Measurements from ENCODE around the gene EPHA10. TPM values are rescaled to one million over a fixed set of nuclear protein-coding genes. Genes with fewer than 3 reads are reported as not detected.

Gene EPHA10
- total RNA-seq, 6 donors from 2014 or later, result 0.76 to 1.7 (median 0.92) TPM; not detected in 2

DNA sequence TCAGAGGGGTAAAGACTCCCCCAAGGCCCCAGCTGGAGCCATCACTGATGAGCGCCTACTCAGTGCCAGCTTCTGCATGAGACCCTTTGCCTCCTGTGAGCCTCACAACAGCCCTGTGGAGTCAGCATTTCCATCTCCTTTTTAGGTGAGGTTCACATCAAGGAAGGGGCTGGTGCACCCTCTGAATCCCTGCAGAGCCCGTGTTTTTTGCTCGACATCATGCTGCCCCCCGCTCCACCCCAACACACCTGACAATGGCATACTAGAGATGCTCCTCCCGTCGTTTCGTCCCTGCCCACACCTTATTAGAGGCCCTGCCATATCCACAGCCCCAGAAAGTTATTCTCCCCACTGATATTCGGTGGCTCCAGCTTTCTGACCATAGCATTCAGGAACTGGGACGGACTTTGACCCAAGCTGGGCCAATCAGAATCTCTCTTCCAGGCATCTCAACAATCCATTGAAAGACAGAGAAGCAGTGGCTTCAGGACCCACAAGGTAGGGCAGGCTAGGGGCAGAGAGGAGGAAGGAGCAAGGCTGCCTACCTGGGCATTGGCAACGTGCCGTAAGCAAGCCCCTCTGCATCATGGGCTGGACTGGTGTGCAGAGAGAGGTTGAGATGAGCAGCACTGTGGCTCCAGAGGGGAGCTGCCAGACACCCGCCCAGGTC lies 32.7 kb downstream of the EPHA10 start:
- Histone ChIP-seq H3K27ac (no peak overlapping the region), H3K4me3 (no peak overlapping the region), H3K36me3 (no peaks in the 10 kb centered on the region), H3K4me1 (no peaks in the 10 kb centered on the region), H3K9me3 (no peaks in the 10 kb centered on the region), H3K27me3 (peaks cover 0 to 8% (median 0%) of the 10 kb centered on the region in 4 donors)
- no peak for TF ChIP-seq POLR2AphosphoS5 (IDR thresholded peaks at IDR 0.05)
- no peak for TF ChIP-seq POLR2A (IDR thresholded peaks at IDR 0.05)
- TF ChIP-seq EP300 (IDR thresholded peaks at IDR 0.05), result no peak
- TF ChIP-seq CTCF (IDR thresholded peaks at IDR 0.05), result no peak
- no peak for DNase-seq
- no peak for ATAC-seq (ENCODE audit: low FRiP score in 2 of 2)
- 82 to 84% methylated on average over 10 to 11 of the region's 12 CpGs for WGBS, 2 donors

DNA sequence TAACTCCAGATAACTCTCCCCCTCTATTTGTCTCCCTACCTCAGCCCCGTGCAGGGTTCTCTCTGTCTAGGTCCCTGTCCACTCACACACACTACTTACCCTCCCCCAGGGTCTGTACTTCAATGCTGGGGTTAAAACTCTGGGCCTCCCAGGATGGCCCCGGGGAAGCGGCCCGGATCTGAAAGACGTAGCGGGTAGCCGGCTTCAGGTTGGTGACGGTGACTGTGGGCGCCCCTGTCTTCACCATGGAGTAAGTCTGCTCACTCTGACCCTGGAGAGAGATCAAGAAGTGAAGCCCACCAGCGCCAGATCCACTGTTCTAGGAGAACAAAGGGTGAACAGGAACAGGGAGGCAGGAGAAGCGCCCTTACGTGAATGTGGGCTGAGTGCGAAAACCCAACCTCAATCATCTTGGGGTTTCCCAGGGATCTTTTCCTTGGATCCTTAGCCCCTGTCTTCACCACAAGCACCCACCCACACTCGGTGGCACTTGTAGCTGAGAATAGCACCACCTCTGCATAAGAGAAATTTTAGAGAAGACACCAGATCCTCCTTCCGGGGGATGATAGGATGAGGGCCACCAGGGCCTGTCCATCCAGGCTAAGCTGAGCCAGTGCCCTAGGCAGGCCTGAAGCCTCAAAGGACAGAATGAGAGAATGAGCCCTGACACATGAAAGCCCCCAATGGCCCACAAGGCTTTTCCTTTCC lies 33.5 kb downstream of the EPHA10 start:
- Histone ChIP-seq H3K27me3 (peaks cover 0 to 8% (median 0%) of the 10 kb centered on the region in 4 donors), H3K27ac (no peak overlapping the region), H3K4me3 (no peak overlapping the region), H3K36me3 (no peaks in the 10 kb centered on the region), H3K4me1 (no peaks in the 10 kb centered on the region), H3K9me3 (no peaks in the 10 kb centered on the region)
- TF ChIP-seq POLR2AphosphoS5 (IDR thresholded peaks at IDR 0.05) (no peak), CTCF (IDR thresholded peaks at IDR 0.05) (no peak), POLR2A (IDR thresholded peaks at IDR 0.05) (no peak), EP300 (IDR thresholded peaks at IDR 0.05) (no peak)
- 87% methylated on average over 15 of the region's 15 CpGs for WGBS, 2 donors
- no peak for ATAC-seq (ENCODE audit: low FRiP score in 2 of 2)
- DNase-seq, result no peak

GRCh38 chr1:37730376-37730775 lies 34.5 kb downstream of the EPHA10 start:
- no peaks in the 10 kb centered on the region for H3K36me3 ChIP-seq
- peaks cover 0 to 4% (median 0%) of the 10 kb centered on the region in 4 donors for H3K27me3 ChIP-seq
- 46 to 68% methylated on average over 5 of the region's 5 CpGs for WGBS, 2 donors
- no peak overlapping the region for H3K27ac ChIP-seq
- no peaks in the 10 kb centered on the region for H3K4me1 ChIP-seq
- no peak overlapping the region for H3K4me3 ChIP-seq
- no peaks in the 10 kb centered on the region for H3K9me3 ChIP-seq
- TF ChIP-seq EP300 (IDR thresholded peaks at IDR 0.05) (no peak), POLR2AphosphoS5 (IDR thresholded peaks at IDR 0.05) (no peak), POLR2A (IDR thresholded peaks at IDR 0.05) (no peak)
- DNase-seq (no peak), ATAC-seq (ENCODE audit: low FRiP score in 2 of 2) (no peak)

GRCh38 chr1:37728416-37728815 lies 36.5 kb downstream of the EPHA10 start:
- no peak overlapping the region for H3K27ac ChIP-seq
- H3K4me1 ChIP-seq, result no peaks in the 10 kb centered on the region
- DNase-seq (no peak), ATAC-seq (ENCODE audit: low FRiP score in 2 of 2) (no peak)
- H3K36me3 ChIP-seq, result no peaks in the 10 kb centered on the region
- H3K9me3 ChIP-seq, result no peaks in the 10 kb centered on the region
- H3K27me3 ChIP-seq, result no peaks in the 10 kb centered on the region
- no peak for TF ChIP-seq POLR2AphosphoS5 (IDR thresholded peaks at IDR 0.05)
- no peak for TF ChIP-seq CTCF (IDR thresholded peaks at IDR 0.05)
- TF ChIP-seq POLR2A (IDR thresholded peaks at IDR 0.05), result no peak
- no peak for TF ChIP-seq EP300 (IDR thresholded peaks at IDR 0.05)
- no peak overlapping the region for H3K4me3 ChIP-seq
- 83 to 96% methylated on average over 4 of the region's 4 CpGs for WGBS, 2 donors

DNA sequence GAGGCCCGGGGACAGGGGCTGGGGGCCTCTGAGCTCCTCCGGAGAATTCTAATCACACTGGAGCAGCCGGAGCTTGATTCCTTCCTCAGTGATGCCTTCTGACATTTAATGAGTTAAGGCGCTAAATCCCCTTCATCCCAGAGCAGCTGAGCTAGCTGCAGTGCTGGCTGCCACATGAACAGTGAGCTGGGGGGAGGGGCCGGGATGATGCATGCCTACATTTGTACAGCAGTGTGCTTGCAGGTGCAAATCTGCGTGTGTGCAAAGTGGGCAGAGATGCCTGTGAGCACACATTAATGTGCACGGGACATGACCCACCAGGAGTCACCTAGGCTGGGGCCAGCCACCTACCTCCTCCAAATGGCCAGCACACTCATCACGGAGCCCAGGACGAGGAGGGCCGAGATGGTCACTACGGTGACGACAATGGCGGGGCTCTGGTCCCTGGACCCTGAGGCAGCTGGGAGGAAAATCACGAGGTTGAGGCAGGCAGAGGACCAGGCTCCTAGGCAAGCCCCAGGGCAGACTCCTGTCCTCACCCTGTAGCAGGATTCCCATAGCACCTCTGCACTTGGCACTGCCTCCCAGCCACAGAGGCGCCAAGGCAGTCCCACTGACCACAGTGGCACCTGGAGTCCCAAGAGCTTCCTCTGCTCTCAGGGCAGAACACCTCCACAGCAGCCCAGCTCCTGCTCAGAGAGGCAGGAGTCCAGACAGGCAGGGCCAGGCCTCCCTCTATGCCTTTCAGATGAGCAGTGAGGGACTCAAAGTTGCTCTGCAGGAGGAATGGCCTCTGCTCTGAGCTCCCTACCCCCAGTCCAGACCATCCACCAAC lies 38.0 kb downstream of the EPHA10 start:
- DNase-seq (peak in 1 of 2 donors; percentile 49), ATAC-seq (ENCODE audit: low FRiP score in 2 of 2) (no peak)
- Histone ChIP-seq H3K27ac (no peak overlapping the region), H3K27me3 (no peaks in the 10 kb centered on the region), H3K4me3 (no peak overlapping the region), H3K9me3 (no peaks in the 10 kb centered on the region), H3K4me1 (no peaks in the 10 kb centered on the region), H3K36me3 (no peaks in the 10 kb centered on the region)
- WGBS, 2 donors, result 49 to 60% methylated on average over 14 to 15 of the region's 15 CpGs
- TF ChIP-seq EP300 (IDR thresholded peaks at IDR 0.05) (no peak), CTCF (IDR thresholded peaks at IDR 0.05) (no peak), POLR2AphosphoS5 (IDR thresholded peaks at IDR 0.05) (no peak), POLR2A (IDR thresholded peaks at IDR 0.05) (no peak)
